H1 (cell line): ENCODE measurements around the gene GALNT1. TPM values are rescaled to one million over a fixed set of nuclear protein-coding genes. Genes with fewer than 3 reads are reported as not detected.

Source experiments
- CTCF ChIA-PET: fragments of 300-600 bp; sonication (Branson Sonifier 250); formaldehyde crosslinking; loops from one replicate; lab custom pipeline; 2021; ENCODE audit not compliant: partially characterized antibody; lab: Charles Lee
- POLR2A ChIA-PET: fragments of 300-600 bp; sonication (Branson Sonifier 250); formaldehyde crosslinking; loops from one replicate; lab custom pipeline; 2021; ENCODE audit warnings: inconsistent platforms; ENCODE audit not compliant: partially characterized antibody; lab: Charles Lee
- DNase-seq, 2 experiments: peaks; one replicate each; pipeline versions ENCODE4 v3.0.0 to v3.0.0-alpha.2; 2010 to 2022; ENCODE audit warnings: low spot score in 2 of 2, low read depth in 1 of 2, mixed read lengths in 1 of 2
- FAIRE-seq: peaks from 2 replicates; lab custom pipeline; 2011; peaks lifted over from hg19 to GRCh38; lab: Jason Lieb, UNC
- H2AFZ ChIP-seq: 2 replicates; pipeline ENCODE4 v1.8.1; 2012; ENCODE audit warnings: low read length, inconsistent platforms
- H2AK5ac ChIP-seq: 2 replicates; pipeline ENCODE4 v1.6.1; 2013; ENCODE audit warnings: low read depth, low read length
- H2BK120ac ChIP-seq: replicated peaks from 2 replicates; pipeline ENCODE3; 2013; ENCODE audit warnings: low read depth, low read length, inconsistent platforms
- H2BK12ac ChIP-seq: 2 replicates; pipeline ENCODE4 v1.6.1; 2013; ENCODE audit warnings: low read depth, low read length
- H2BK15ac ChIP-seq: 2 replicates; pipeline ENCODE4 v1.6.1; 2013; ENCODE audit warnings: low read length
- H2BK20ac ChIP-seq: 2 replicates; pipeline ENCODE4 v1.6.1; 2013; ENCODE audit warnings: low read length
- H2BK5ac ChIP-seq: 2 replicates; pipeline ENCODE4 v1.6.1; 2013; ENCODE audit warnings: low read depth, low read length
- H3K14ac ChIP-seq: 2 replicates; pipeline ENCODE4 v1.6.1; 2013; ENCODE audit warnings: inconsistent platforms; ENCODE audit not compliant: insufficient read length
- H3K18ac ChIP-seq: 2 replicates; pipeline ENCODE4 v1.6.1; 2013; ENCODE audit warnings: low read length; ENCODE audit errors: extremely low read depth
- H3K23ac ChIP-seq: 2 replicates; pipeline ENCODE4 v1.6.1; 2013; ENCODE audit warnings: inconsistent platforms; ENCODE audit not compliant: insufficient read length
- H3K23me2 ChIP-seq: 2 replicates; pipeline ENCODE4 v1.6.1; 2013; ENCODE audit warnings: low read depth, low read length
- H3K27ac ChIP-seq: 2 replicates; pipeline ENCODE4 v1.6.1; 2011; ENCODE audit warnings: low read depth, low read length, inconsistent platforms
- H3K27me3 ChIP-seq, 4 experiments: replicated peaks in 1 of 4; 1 replicate in 1 of 4; 2 replicates in 3 of 4; pipeline versions ENCODE4 v1.6.1 to v1.8.1; 2011 to 2013; ENCODE audit warnings: low read length in 3 of 4, mild to moderate bottlenecking in 3 of 4, inconsistent platforms in 2 of 4, mixed read lengths in 2 of 4, moderate library complexity in 1 of 4; ENCODE audit not compliant: control insufficient read depth in 3 of 4, insufficient read depth in 3 of 4; ENCODE audit errors: extremely low read depth in 1 of 4
- H3K36me3 ChIP-seq, 4 experiments: 2 replicates each; pipeline versions ENCODE4 v1.6.1 to v1.8.1; 2011 to 2013; ENCODE audit warnings: mild to moderate bottlenecking in 4 of 4, low read length in 3 of 4, moderate library complexity in 2 of 4, control low read depth in 1 of 4, inconsistent platforms in 1 of 4; ENCODE audit not compliant: insufficient read depth in 4 of 4, control insufficient read depth in 2 of 4
- H3K4ac ChIP-seq: replicated peaks from 2 replicates; pipeline ENCODE3; 2013; ENCODE audit warnings: low read length, low read depth, mixed read lengths, inconsistent platforms; ENCODE audit not compliant: insufficient read length
- H3K4me1 ChIP-seq, 4 experiments: replicated peaks in 1 of 4; 1 replicate in 1 of 4; 2 replicates in 3 of 4; pipeline versions ENCODE4 v1.6.1 to v1.8.1; 2011 to 2013; ENCODE audit warnings: low read length in 3 of 4, inconsistent platforms in 2 of 4, mixed read lengths in 1 of 4; ENCODE audit not compliant: insufficient read depth in 4 of 4, control insufficient read depth in 3 of 4
- H3K4me2 ChIP-seq, 2 experiments: 2 replicates each; pipeline versions ENCODE4 v1.6.1 to v1.8.1; 2011 to 2013; ENCODE audit warnings: low read depth in 2 of 2, low read length in 2 of 2, control low read depth in 1 of 2, inconsistent platforms in 1 of 2, mild to moderate bottlenecking in 1 of 2; ENCODE audit not compliant: insufficient read depth in 1 of 2
- H3K4me3 ChIP-seq, 4 experiments: fragments of 200-600, 300-600 bp in 1 of 4; sonication (generic), shearing (Covaris generic), sonication (Bioruptor Twin) in 1 of 4; 2 replicates each; pipeline versions ENCODE4 v1.5.1 to v1.8.1; 2011 to 2016; ENCODE audit warnings: low read length in 4 of 4, low read depth in 3 of 4, control low read depth in 2 of 4, inconsistent platforms in 2 of 4, mild to moderate bottlenecking in 2 of 4, mixed read lengths in 1 of 4, moderate library complexity in 1 of 4; ENCODE audit not compliant: insufficient read depth in 2 of 4; ENCODE audit errors: extremely low read depth in 1 of 4
- H3K56ac ChIP-seq: replicated peaks from 2 replicates; pipeline ENCODE3; 2013; ENCODE audit warnings: low read depth, mild to moderate bottlenecking, mixed read lengths, low read length, inconsistent platforms; ENCODE audit not compliant: insufficient read length
- H3K79me1 ChIP-seq: 2 replicates; pipeline ENCODE4 v1.6.1; 2013; ENCODE audit warnings: low read depth, low read length, control low read depth
- H3K79me2 ChIP-seq, 2 experiments: 2 replicates each; pipeline versions ENCODE4 v1.6.1 to v1.8.1; 2012 to 2013; ENCODE audit warnings: low read length in 2 of 2, mild to moderate bottlenecking in 2 of 2, inconsistent platforms in 1 of 2; ENCODE audit not compliant: insufficient read depth in 2 of 2, control insufficient read depth in 1 of 2
- H3K9ac ChIP-seq, 4 experiments: replicated peaks in 1 of 4; 1 replicate in 1 of 4; 2 replicates in 3 of 4; pipeline versions ENCODE4 v1.6.1 to v1.8.1; 2011 to 2013; ENCODE audit warnings: low read depth in 3 of 4, low read length in 3 of 4, control low read depth in 2 of 4, mild to moderate bottlenecking in 2 of 4, moderate library complexity in 2 of 4, inconsistent platforms in 1 of 4; ENCODE audit errors: extremely low read depth in 1 of 4
- H3K9me3 ChIP-seq, 2 experiments: 2 replicates each; pipeline versions ENCODE4 v1.6.1 to v1.8.1; 2012 to 2013; ENCODE audit warnings: mild to moderate bottlenecking in 2 of 2, moderate library complexity in 2 of 2, control low read depth in 1 of 2, inconsistent platforms in 1 of 2, low read depth in 1 of 2, low read length in 1 of 2, mixed read lengths in 1 of 2; ENCODE audit not compliant: insufficient read depth in 2 of 2
- H4K20me1 ChIP-seq, 2 experiments: replicated peaks in 1 of 2; 2 replicates each; pipeline versions ENCODE3 to v1.8.1; 2011 to 2013; ENCODE audit warnings: inconsistent platforms in 2 of 2, low read length in 2 of 2, mild to moderate bottlenecking in 1 of 2; ENCODE audit not compliant: insufficient read depth in 2 of 2, control insufficient read depth in 1 of 2
- H4K5ac ChIP-seq: 2 replicates; pipeline ENCODE4 v1.6.1; 2013; ENCODE audit warnings: low read length, low read depth, mixed read lengths, inconsistent platforms; ENCODE audit not compliant: insufficient read length
- H4K8ac ChIP-seq: 2 replicates; pipeline ENCODE4 v1.8.0; 2013; ENCODE audit warnings: mild to moderate bottlenecking, moderate library complexity, low read length, inconsistent platforms; ENCODE audit not compliant: insufficient read depth; ENCODE audit errors: extremely low read depth
- H4K91ac ChIP-seq: replicated peaks from 2 replicates; pipeline ENCODE3; 2013; ENCODE audit warnings: low read length, mixed read lengths, inconsistent platforms; ENCODE audit not compliant: insufficient read length
- CHD2 ChIP-seq: IDR thresholded peaks from 2 replicates; pipeline ENCODE4 v1.6.1; 2012; ENCODE audit warnings: low read length, improper control_type of control experiment
- CREB1 ChIP-seq: IDR thresholded peaks from 2 replicates; pipeline ENCODE4 v1.6.1; 2012; ENCODE audit warnings: inconsistent platforms
- CTBP2 ChIP-seq: IDR thresholded peaks from 2 replicates; pipeline ENCODE4 v1.7.0; 2011; ENCODE audit warnings: borderline replicate concordance, mild to moderate bottlenecking, moderate library complexity, mixed read lengths, low read length; ENCODE audit not compliant: insufficient read depth, insufficient read length
- EP300 ChIP-seq, 2 experiments: IDR thresholded peaks; 1 replicate in 1 of 2; 2 replicates in 1 of 2; pipeline ENCODE4 v1.6.1; 2011 to 2012; ENCODE audit warnings: low read depth in 2 of 2, low read length in 2 of 2, mild to moderate bottlenecking in 2 of 2, borderline replicate concordance in 1 of 2, inconsistent platforms in 1 of 2, moderate library complexity in 1 of 2
- GABPA ChIP-seq: IDR thresholded peaks from 2 replicates; pipeline ENCODE4 v1.6.1; 2011; ENCODE audit warnings: mild to moderate bottlenecking, low read length, moderate library complexity, borderline replicate concordance; ENCODE audit not compliant: insufficient read depth
- HDAC2 ChIP-seq, 2 experiments: fragments of 300-600 bp in 1 of 2; sonication (generic) in 1 of 2; IDR thresholded peaks; 2 replicates each; pipeline ENCODE4 v1.6.1; 2011 to 2012; ENCODE audit warnings: low read depth in 2 of 2, low read length in 2 of 2, mild to moderate bottlenecking in 2 of 2, moderate library complexity in 2 of 2, borderline replicate concordance in 1 of 2, inconsistent platforms in 1 of 2
- RXRA ChIP-seq: IDR thresholded peaks from 2 replicates; pipeline ENCODE4 v1.6.1; 2011; ENCODE audit warnings: low read depth, mild to moderate bottlenecking, low read length, moderate library complexity; ENCODE audit not compliant: insufficient read depth
- SAP30 ChIP-seq: fragments of 300-600 bp; sonication (generic); IDR thresholded peaks from 2 replicates; pipeline ENCODE4 v1.7.1; 2012; ENCODE audit warnings: low read length, moderate library complexity, mild to moderate bottlenecking, inconsistent platforms; ENCODE audit not compliant: insufficient read depth, insufficient replicate concordance
- SIN3A ChIP-seq, 2 experiments: IDR thresholded peaks in 1 of 2; conservative IDR thresholded peaks in 1 of 2; 2 replicates each; pipeline ENCODE4 v1.6.1; 2011 to 2012; ENCODE audit warnings: low read length in 2 of 2, improper control_type of control experiment in 1 of 2, low read depth in 1 of 2, mild to moderate bottlenecking in 1 of 2
- SP1 ChIP-seq: IDR thresholded peaks from 2 replicates; pipeline ENCODE4 v1.6.1; 2011; ENCODE audit warnings: low read depth, low read length
- TAF1 ChIP-seq: IDR thresholded peaks from 2 replicates; pipeline ENCODE4 v1.6.1; 2011; ENCODE audit warnings: mild to moderate bottlenecking, low read depth, low read length
- polyA plus RNA-seq, 7 experiments: library from polyadenylated mRNA; depleted of rRNA in 3 of 7; stranded (reverse) in 5 of 7; unstranded in 2 of 7; fragments of >200 nt in 5 of 7; fragments of 200-250 nt in 2 of 7; gene quantifications; 1 replicate in 5 of 7; 2 replicates in 1 of 7; 4 replicates in 1 of 7; pipeline versions ENCODE4 v1.2.1 to v1.2.3, GENCODE V29; 2011 to 2013; ENCODE audit warnings: missing spikeins in 2 of 7, mixed read lengths in 2 of 7
- total RNA-seq: library from RNA; stranded (reverse); fragmentation: NEBNext Ultra II Directional; extraction: Animal tissue kit (Norgen Biotek cat#: 25700); gene quantifications from 2 replicates; pipeline ENCODE4 v1.2.1, GENCODE V29; 2021
- TF ChIP-seq, protein P1 (sequence below): IDR thresholded peaks from 2 replicates; pipeline ENCODE4 v1.6.1; 2012; ENCODE audit warnings: inconsistent platforms

The GALNT1 gene
- total and polyA plus RNA-seq, 2 of the 8 experiments (the other 6 are each of a cell fraction or from before 2014, with no cell fraction given), result 22.4 to 101 TPM

- H3K27me3 ChIP-seq, result no peaks in the 10 kb centered on the region
- no peak overlapping the region for H2BK12ac ChIP-seq
- DNase-seq, result no peak
- H4K91ac ChIP-seq, result no peak overlapping the region
- POLR2A ChIA-PET, result no interaction called here
- no peak overlapping the region for H3K27ac ChIP-seq
- no peaks in the 10 kb centered on the region for H3K79me1 ChIP-seq
- no peak overlapping the region for H3K18ac ChIP-seq
- no peak overlapping the region for H3K23ac ChIP-seq
- CTCF ChIA-PET, result interaction anchor here (1.5 kb wide), 1 partner anchor 16 kb away, joined by 6 read pairs; no protein-coding TSS in a partner anchor
- no peak for TF ChIP-seq SIN3A (conservative IDR thresholded peaks at IDR 0.05 in 1 of 2, IDR thresholded peaks at IDR 0.05 in 1 of 2; ENCODE audit: low read depth in 1 of 2, low read length in 2 of 2)
- TF ChIP-seq, protein P1, sequence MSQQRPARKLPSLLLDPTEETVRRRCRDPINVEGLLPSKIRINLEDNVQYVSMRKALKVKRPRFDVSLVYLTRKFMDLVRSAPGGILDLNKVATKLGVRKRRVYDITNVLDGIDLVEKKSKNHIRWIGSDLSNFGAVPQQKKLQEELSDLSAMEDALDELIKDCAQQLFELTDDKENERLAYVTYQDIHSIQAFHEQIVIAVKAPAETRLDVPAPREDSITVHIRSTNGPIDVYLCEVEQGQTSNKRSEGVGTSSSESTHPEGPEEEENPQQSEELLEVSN, result no peak
- no peak for TF ChIP-seq CHD2
- no peak for TF ChIP-seq EP300 (IDR thresholded peaks at IDR 0.05; ENCODE audit: borderline replicate concordance in 1 of 2, low read depth in 2 of 2, low read length in 2 of 2)
- TF ChIP-seq CTBP2, result no peak
- no peak for TF ChIP-seq RXRA
- no peak for TF ChIP-seq SP1
- no peak for TF ChIP-seq CREB1
- TF ChIP-seq GABPA, result no peak
- no peak for TF ChIP-seq TAF1
- no peak for TF ChIP-seq HDAC2 (IDR thresholded peaks at IDR 0.05; ENCODE audit: borderline replicate concordance in 1 of 2, low read depth in 2 of 2, low read length in 2 of 2)
- no peak for TF ChIP-seq SAP30
- TF ChIP-seq, all 59 proteins: peak for 0
- H2BK15ac ChIP-seq, result no peak overlapping the region
- H3K14ac ChIP-seq, result no peak overlapping the region
- H2AK5ac ChIP-seq, result no peak overlapping the region
- H4K20me1 ChIP-seq, result no peaks in the 10 kb centered on the region
- no peak for FAIRE-seq
- H3K56ac ChIP-seq, result no peak overlapping the region
- no peaks in the 10 kb centered on the region for H3K79me2 ChIP-seq
- H2BK20ac ChIP-seq, result no peak overlapping the region
- no peaks in the 10 kb centered on the region for H3K23me2 ChIP-seq
- no peak overlapping the region for H3K9ac ChIP-seq
- no peak overlapping the region for H4K8ac ChIP-seq
- no peak overlapping the region for H2BK120ac ChIP-seq
- H3K4me1 ChIP-seq, result no peaks in the 10 kb centered on the region
- no peak overlapping the region for H4K5ac ChIP-seq
- peaks cover 0 to 4% of the 10 kb centered on the region in 2 experiments; a peak in 1 of 4 replicates for H3K9me3 ChIP-seq
- H3K4me3 ChIP-seq, result no peak overlapping the region
- no peak overlapping the region for H3K4ac ChIP-seq
- no peak overlapping the region for H3K4me2 ChIP-seq
- peak overlapping the region; percentile 90 for H2AFZ ChIP-seq
- H3K36me3 ChIP-seq, result no peaks in the 10 kb centered on the region
- H2BK5ac ChIP-seq, result no peak overlapping the region
These were observed 39.2 kb upstream of the GALNT1 start for GRCh38 chr18:35542356-35542755.
